GM19099 (cell line): ENCODE data around the gene B4GALNT4.

Experiments used
- POLR2A ChIP-seq: IDR thresholded peaks from 3 replicates; pipeline ENCODE4 v1.6.1; 2011; ENCODE audit warnings: low read depth; ENCODE audit not compliant: insufficient read length; ENCODE audit errors: extremely low read depth

The B4GALNT4 gene

DNA sequence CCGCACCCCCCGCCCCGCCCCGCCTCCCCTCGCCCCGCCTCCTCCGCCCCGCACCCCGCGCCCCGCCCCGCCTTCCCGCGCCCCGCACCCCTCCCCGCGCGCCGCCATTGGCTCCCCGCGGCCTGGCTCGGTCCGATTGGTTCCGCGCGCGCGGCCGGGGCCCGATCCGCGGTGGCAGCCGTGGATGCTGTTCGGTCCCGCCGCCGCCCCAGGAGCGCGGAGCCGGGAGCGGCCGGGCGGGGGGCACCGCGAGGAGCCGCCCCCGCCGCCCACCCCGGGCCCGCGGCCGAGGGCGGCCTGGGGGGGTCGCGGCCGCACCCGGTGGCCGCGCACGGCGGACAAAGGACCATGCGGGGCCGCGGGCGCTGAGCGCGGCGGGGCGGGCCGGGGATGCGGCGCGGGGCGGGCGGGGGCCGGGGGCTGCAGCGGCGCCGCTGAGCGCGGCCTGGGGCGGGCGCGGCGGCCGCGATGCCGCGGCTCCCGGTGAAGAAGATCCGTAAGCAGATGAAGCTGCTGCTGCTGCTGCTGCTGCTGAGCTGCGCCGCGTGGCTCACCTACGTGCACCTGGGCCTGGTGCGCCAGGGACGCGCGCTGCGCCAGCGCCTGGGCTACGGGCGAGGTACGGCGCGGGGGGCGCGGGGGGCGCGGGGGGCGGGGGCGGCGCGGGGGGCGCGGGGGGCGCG, at the start of gene B4GALNT4:
Gene B4GALNT4, plus strand, starts transcription at position 164 of the 683 bp plus-strand sequence. Its CDS starts 305 bp downstream, at position 469.
- no peak for TF ChIP-seq POLR2A

DNA sequence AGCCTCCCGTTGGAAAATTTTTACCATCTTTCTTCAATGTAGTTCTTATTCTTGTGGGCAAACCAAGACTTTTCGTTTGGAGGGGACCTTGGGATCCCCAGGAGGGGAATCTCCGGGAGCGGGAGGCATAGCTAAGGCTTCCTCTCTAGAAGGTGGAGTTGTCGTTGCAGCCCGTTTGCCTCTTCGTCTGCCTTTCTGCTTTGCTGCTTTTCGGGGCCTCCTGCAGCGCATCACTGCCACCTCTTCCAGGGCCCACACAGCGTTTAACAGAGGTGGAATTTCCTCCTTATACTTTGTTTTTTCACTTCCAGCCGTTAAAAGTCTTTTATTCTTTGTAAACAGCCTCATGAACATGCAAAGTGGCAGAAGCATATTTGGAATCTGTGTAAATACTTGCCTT, 45.1 kb upstream of the B4GALNT4 start:
- TF ChIP-seq POLR2A, result no peak

DNA sequence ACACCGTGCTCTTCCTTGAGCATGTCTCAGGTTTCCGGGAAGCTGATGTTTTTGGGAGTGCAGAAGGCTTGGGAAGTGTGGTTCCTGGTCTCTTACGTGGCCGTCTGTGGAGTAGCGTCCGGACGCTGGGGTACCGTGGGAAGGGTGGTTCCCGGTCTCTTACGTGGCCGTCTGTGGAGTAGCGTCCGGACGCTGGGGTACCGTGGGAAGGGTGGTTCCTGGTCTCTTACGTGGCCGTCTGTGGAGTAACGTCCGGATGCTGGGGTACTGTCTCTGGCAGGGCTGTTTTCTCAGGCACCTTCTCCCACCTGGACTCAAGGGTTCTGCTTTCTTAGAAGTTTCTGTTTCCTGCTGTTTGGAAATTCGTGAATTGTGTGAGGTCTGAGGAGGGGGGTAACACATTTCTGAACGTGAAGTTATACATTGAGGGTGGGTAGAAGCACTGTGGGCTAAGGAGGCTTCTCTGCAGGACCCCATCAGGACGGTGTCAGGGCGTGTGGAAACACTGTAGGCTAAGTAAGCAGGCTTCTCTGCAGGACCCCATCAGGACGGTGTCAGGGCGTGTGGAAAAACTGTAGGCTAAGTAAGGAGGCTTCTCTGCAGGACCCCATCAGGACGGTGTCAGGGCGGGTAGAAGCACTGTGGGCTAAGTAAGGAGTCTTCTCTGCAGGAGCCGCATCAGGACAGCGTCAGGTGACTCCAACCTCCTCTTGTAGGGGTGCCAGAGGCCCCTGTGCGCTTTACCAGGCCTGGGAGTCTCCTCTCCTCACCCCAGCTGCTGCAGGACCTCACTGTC, 43.3 kb upstream of the B4GALNT4 start:
- TF ChIP-seq POLR2A, result no peak

DNA sequence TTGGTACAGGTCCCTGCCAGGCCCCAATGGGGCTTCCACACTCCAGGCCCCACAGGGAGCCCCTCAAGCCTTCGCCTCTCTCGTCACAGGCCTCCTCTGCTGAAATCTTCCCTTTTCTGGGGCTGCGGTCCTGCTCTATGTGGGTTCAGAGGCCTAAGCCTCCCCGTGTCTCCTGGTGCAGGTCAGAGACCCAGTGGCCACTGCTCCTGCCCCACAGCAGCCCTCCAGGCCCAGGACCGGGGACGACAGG, 42.8 kb upstream of the B4GALNT4 start:
- no peak for TF ChIP-seq POLR2A

DNA sequence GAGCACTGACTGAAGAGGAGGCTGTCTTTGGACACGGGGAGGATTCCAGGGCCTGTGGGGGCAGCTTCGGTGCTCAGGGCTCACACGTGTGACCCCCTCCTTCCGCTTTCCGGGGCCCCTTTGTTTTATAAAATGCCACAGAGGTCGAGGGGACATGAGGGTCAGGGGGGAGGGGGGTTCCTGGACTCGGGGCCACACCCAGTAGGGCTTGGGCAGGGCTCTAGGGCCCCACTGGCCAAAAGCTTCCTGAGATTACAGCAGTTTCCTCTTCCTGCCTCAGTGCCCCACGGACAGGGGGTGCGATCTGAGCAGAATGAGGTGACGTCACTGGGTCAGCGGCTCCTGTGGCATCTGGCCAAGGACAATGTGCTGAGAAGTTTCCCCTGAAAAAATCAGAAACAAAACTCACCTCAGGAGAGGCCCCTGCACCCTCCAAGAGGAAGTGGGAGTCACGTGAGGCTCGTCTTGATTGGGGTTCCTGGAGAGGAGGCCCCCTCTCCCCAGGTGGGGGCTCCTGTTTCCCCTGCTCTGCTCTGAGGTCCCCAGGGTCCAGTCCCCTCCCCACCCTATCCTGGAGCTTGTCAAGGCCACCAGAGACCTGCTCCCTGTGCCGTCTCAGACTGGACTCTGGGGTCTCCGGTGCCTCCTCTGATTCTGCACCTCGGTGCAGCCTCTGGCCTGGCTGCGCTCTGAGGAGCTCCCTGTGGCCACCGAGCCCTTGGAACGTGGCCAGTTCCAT, 42.3 kb upstream of the B4GALNT4 start:
- TF ChIP-seq POLR2A, result peak; percentile 55

GRCh38 chr11:327581-327923, 41.7 kb upstream of the B4GALNT4 start:
- no peak for TF ChIP-seq POLR2A

DNA sequence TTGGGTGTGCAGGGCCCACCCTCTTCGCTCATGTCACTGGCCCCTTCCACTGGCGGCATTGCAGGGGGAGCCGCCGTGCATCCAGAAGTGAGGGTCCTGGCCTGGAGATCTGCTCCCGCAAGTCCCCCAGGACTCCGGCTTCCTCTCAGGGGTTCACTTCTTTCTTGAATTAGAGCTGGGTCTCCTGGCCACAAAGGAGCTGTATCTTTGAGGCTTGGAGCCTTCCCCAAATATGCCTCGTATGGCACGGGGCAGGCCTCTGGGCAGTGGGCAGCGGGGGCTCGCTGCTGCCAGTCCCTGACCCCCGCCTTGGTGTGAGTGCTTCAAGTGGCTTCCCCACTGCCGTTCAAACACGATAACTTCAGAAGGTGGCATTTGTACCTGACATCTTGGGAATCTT, 41.3 kb upstream of the B4GALNT4 start:
- no peak for TF ChIP-seq POLR2A

GRCh38 chr11:329886-330253, 39.4 kb upstream of the B4GALNT4 start:
- no peak for TF ChIP-seq POLR2A

DNA sequence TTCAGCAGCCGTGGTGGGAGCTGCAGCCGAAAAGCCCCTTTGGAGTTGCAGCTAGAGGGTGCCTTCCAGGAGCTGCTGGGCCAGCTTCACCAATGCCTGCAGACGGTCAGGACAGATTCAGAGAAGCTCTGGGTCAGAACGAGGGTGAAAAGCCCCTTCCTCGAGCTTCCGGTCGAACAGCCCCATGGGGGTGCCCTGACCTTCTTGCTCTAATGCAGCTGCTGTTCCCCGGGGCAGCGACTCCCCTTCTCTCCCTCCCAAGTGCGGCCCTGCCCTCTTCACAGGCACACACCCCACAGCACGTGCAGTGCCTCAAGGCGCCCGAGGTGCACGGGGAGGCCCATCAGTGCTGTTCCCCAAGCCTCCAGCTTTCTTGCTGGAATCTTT, 39.0 kb upstream of the B4GALNT4 start:
- TF ChIP-seq POLR2A, result no peak

DNA sequence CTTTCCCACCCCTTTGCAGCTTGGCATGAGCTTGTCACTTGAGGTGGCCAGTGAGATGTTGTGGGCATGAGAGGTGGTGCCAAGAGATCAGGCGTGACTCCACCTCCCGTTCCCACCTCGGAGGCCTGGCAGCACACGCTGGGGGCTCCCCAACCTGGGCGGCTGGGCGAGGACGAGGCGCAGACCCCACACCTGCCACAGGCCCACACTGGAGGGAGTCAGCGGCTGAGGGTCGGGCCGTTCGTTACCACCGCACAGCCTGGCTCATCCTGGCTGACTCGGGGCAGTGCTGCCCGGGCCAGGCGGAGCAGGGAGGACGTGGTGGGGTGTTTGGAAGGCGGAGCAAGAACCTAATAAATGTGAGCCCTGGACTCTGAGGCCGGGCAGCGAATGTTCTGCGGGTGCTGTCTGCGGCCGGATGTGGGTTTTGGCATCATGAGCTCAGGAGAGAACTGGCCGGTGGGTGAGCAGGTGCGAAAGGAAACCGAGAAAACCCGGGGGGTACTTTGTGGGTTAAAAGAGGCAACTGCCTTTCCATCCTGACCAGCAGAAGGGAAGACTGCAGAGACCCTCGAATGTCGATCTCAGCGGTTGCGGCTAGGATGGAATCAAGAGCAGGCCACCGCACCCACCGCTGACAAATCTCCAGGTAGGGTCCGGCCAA, 38.5 kb upstream of the B4GALNT4 start:
- TF ChIP-seq POLR2A, result no peak

- TF ChIP-seq POLR2A, result no peak
Observed at GRCh38 chr11:331358-332060, 37.8 kb upstream of the B4GALNT4 start.

DNA sequence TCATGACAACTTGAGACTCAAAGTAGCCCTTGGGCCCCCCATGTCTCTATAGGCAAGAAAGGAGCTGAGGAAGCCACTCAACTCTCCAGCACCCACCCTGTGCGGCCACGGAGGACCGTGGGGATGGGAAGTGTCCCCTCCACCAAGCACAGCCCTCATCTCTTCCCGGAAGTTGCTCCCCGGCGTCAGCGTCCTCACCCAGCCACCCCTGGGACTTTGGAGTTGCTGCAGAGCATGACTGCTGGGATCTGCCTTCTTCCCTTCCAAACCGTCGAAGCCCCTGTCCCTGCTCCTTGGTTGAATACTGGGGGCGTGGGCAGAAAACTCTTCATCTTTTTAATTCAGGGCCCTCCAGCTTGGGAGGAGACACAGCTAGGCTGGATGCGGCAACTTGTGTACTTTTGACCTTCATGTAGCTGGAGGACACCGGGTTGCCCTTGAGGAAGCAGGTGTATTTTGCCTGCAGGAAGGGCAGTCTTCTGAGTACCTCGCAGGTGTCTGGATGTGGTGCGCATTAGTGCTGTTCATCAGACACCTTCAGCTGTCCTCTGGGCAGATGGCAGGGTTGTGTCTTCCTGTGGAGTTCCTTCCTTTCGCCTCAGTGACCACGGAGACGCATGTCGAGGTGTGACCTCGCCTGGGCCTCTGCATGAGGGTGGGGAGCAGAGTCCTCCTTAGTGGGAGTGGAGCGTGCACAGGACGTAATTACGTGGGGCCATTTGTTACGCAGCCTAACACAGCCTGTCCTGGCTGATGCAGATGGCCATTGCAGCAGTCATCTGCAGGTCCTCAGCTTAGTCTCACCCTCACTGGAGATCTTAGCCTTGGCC, 36.4 kb upstream of the B4GALNT4 start:
- no peak for TF ChIP-seq POLR2A

- no peak for TF ChIP-seq POLR2A
Observed at GRCh38 chr11:334264-334994, 34.9 kb upstream of the B4GALNT4 start.
